ENCODE results near the gene LYST. TPM values are rescaled to one million over a fixed set of nuclear protein-coding genes. Genes with fewer than 3 reads are reported as not detected.

Gene LYST
- total and polyA plus RNA-seq, 2 of the 8 experiments (the other 6 are each of a cell fraction or from before 2014, with no cell fraction given) = 0.29 to 0.58 TPM

- TF ChIP-seq CREB1 (IDR thresholded peaks at IDR 0.05) = no peak
These were observed 90.3 kb downstream of the LYST start (continued) for GRCh38 chr1:235776396-235776795.

Data from H1 (cell line).